Heart left ventricle (tissue), 16 donors: Measurements from ENCODE around the gene PARPBP. TPM values are rescaled to one million over a fixed set of nuclear protein-coding genes. Genes with fewer than 3 reads are reported as not detected.
"Not testable (repeated sequence)": the region's sequence is repeated elsewhere in the genome, so short reads cannot be mapped to it uniquely, and the experiment has no call there.

Experiments
- ATAC-seq, 4 donors: fragments of 200-7000 bp; cut with Tn5 transposase; one replicate each; pipeline ENCODE4 v1.9.1; 2020 to 2022; ENCODE audit warnings: moderate library complexity in 4 of 4, mild to moderate bottlenecking in 3 of 4, moderate number of reproducible peaks in 1 of 4
- DNase-seq, 5 donors: peaks; one replicate each; pipeline ENCODE4 v3.0.0-alpha.2; 2020
- H3K27ac ChIP-seq, 12 donors: fragments of 200-600 bp; sonication (generic) in 4 of 12; one replicate each; pipeline versions ENCODE4 v1.5.0 to v1.8.0; 2016 to 2022; ENCODE audit warnings: mild to moderate bottlenecking in 2 of 12
- H3K27me3 ChIP-seq, 9 donors: fragments of 200-600 bp; sonication (generic) in 2 of 9; one replicate each; pipeline versions ENCODE4 v1.5.1 to v1.8.0; 2016 to 2022; ENCODE audit warnings: mild to moderate bottlenecking in 3 of 9
- H3K36me3 ChIP-seq, 9 donors: fragments of 200-600 bp; sonication (generic) in 2 of 9; one replicate each; pipeline versions ENCODE4 v1.5.0 to v1.8.0; 2018 to 2022; ENCODE audit warnings: mild to moderate bottlenecking in 2 of 9
- H3K4me1 ChIP-seq, 12 donors: fragments of 200-600 bp; sonication (generic) in 4 of 12; one replicate each; pipeline versions ENCODE4 v1.5.0 to v1.8.0; 2016 to 2022; ENCODE audit warnings: mild to moderate bottlenecking in 3 of 12
- H3K4me3 ChIP-seq, 12 donors: fragments of 200-600 bp; sonication (generic) in 4 of 12; one replicate each; pipeline versions ENCODE4 v1.5.0 to v1.8.0; 2017 to 2022; ENCODE audit warnings: mild to moderate bottlenecking in 9 of 12, moderate library complexity in 4 of 12
- H3K9me3 ChIP-seq, 12 donors: fragments of 200-600 bp; sonication (generic) in 4 of 12; one replicate each; pipeline versions ENCODE4 v1.5.0 to v1.8.0; 2016 to 2022; ENCODE audit warnings: mild to moderate bottlenecking in 1 of 12
- POLR2A ChIP-seq, 2 donors: fragments of 450-650 bp; IDR thresholded peaks; one replicate each; pipeline ENCODE4 v1.6.1; 2017; ENCODE audit warnings: antibody characterized with exemption in 2 of 2, mild to moderate bottlenecking in 2 of 2, moderate library complexity in 2 of 2
- WGBS, 4 donors: extraction: QIAGEN DNeasy Blood & Tissue Kit in 2 of 4; methylation state at CpG; one replicate each; pipeline versions ENCODE4 v1.1.5 to v1.1.7; 2013 to 2018; 5-methylcytosine and 5-hydroxymethylcytosine counted together
- intact Hi-C, 10 donors: fragments of 100-400 bp; cut with DNase I; formaldehyde crosslinking; loops; one replicate each; pipeline versions ENCODE4 v1.11.1 to v1.14.2; 2022
- polyA plus RNA-seq, 2 donors: library from polyadenylated mRNA; stranded (reverse); fragments of 200-250 nt; gene quantifications; one replicate each; pipeline ENCODE4 v1.2.3, GENCODE V29; 2013
- total RNA-seq, 9 donors: library from RNA; depleted of rRNA in 2 of 9; stranded (reverse); fragments of >200 nt in 2 of 9; fragmentation: NEBNext Ultra II Directional in 3 of 9; extraction: Animal tissue kit (Norgen Biotek cat#: 25700) in 3 of 9; gene quantifications; one replicate each; pipeline versions ENCODE4 v1.1.0 to v1.2.4, GENCODE V29; 2016 to 2023
- TF ChIP-seq, protein P1 (sequence below), 12 donors: fragments of 200-600 bp; sonication (generic) in 4 of 12; IDR thresholded peaks; one replicate each; pipeline versions ENCODE4 v1.5.0 to v1.8.0; 2018 to 2022; ENCODE audit warnings: antibody characterized with exemption in 12 of 12, mild to moderate bottlenecking in 5 of 12
- donor health status: ischemic (EF 13 %, LVEDD 7.1; RV severe dilation, severe dysfunction).
- donor health status: healthy with polysubstance abuse.
- donor health status: DM: no; HTN: yes; CAD: no.
- donor health status: DM: no; HTN: no; CAD: no.
- donor health status: ischemic (EF 25% LVEDD 6.9; RV normal size, moderate dysfunction).
- donor health status: ischemic (EF 25% LVEDD 5.7; RV mildly dilated, moderate dysfunction).
- donor health status: healthy.
- donor health status: DM: yes; HTN: yes; CAD: no.
- donor health status: ischemic (EF 35%, LVEDD 5.7; RV mildly dilated, moderate dysfunction).
- donor health status: nonischemic (EF 11% LVEDD 7.7; RV severe dilation, severe dysfunction).
- donor health status: DM: yes; HTN: yes; CAD: no.
- donor health status: PGD.
- donor health status: ischemic (EF 29% LVEDD 5.4; RV normal size, mild dysfunction).
- donor health status: nonischemic (EF 23%, LVEDD 6.1; RV moderate dilation, normal function).

The PARPBP gene
- total and polyA plus RNA-seq, 11 donors, result 0.19 to 2.3 (median 0.49) TPM; not detected in 1

GRCh38 chr12:102118874-102119273 lies 1.1 kb upstream of the PARPBP start:
- ATAC-seq (no peak), DNase-seq (no peak)
- TF ChIP-seq POLR2A (IDR thresholded peaks at IDR 0.05), result no peak
- TF ChIP-seq, protein P1, sequence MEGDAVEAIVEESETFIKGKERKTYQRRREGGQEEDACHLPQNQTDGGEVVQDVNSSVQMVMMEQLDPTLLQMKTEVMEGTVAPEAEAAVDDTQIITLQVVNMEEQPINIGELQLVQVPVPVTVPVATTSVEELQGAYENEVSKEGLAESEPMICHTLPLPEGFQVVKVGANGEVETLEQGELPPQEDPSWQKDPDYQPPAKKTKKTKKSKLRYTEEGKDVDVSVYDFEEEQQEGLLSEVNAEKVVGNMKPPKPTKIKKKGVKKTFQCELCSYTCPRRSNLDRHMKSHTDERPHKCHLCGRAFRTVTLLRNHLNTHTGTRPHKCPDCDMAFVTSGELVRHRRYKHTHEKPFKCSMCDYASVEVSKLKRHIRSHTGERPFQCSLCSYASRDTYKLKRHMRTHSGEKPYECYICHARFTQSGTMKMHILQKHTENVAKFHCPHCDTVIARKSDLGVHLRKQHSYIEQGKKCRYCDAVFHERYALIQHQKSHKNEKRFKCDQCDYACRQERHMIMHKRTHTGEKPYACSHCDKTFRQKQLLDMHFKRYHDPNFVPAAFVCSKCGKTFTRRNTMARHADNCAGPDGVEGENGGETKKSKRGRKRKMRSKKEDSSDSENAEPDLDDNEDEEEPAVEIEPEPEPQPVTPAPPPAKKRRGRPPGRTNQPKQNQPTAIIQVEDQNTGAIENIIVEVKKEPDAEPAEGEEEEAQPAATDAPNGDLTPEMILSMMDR (IDR thresholded peaks at IDR 0.05), result no peak
- Histone ChIP-seq H3K4me3 (peak overlapping the region in 10 of 12 donors; percentile 64 to 90 (median 76)), H3K27ac (no peak overlapping the region), H3K9me3 (no peaks in the 10 kb centered on the region), H3K36me3 (peaks cover 0 to 44% (median 32%) of the 10 kb centered on the region in 9 donors), H3K4me1 (peaks cover 0 to 19% (median 14%) of the 10 kb centered on the region in 12 donors), H3K27me3 (no peaks in the 10 kb centered on the region)
- WGBS, 4 donors, result 76 to 81% (median 80%) methylated on average over 2 of the region's 2 CpGs
- intact Hi-C loops, result loop anchor here in 3 of 10 donors (2.0 to 5.0 kb wide), 2 partner anchors 56 to 57 kb away; partner anchors contain the start of gene WASHC3 (in 2 of the 3)

GRCh38 chr12:102120564-102120873 lies 536 bp downstream of the PARPBP start:
- intact Hi-C loops, result loop anchor here in 3 of 10 donors (2.0 to 10.0 kb wide), 3 partner anchors 56 to 58 kb away; partner anchors contain the start of gene WASHC3 (in 2 of the 3)
- Histone ChIP-seq H3K27ac (peak overlapping the region in 2 of 12 donors; percentile 87 to 88), H3K4me3 (peak overlapping the region; percentile 64 to 90 (median 76)), H3K36me3 (peaks cover 0 to 29% (median 26%) of the 10 kb centered on the region in 9 donors), H3K9me3 (no peaks in the 10 kb centered on the region), H3K4me1 (peaks cover 0 to 19% (median 14%) of the 10 kb centered on the region in 12 donors), H3K27me3 (no peaks in the 10 kb centered on the region)
- TF ChIP-seq, protein P1 (IDR thresholded peaks at IDR 0.05), result no peak
- no peak for TF ChIP-seq POLR2A (IDR thresholded peaks at IDR 0.05)
- no peak for DNase-seq
- 2 to 5% (median 4%) methylated on average over 4 of the region's 4 CpGs for WGBS, 4 donors
- no peak for ATAC-seq

- intact Hi-C loops, result loop anchor here in 3 of 10 donors (2.0 to 10.0 kb wide), 3 partner anchors 56 to 59 kb away; partner anchors contain the start of gene WASHC3 (in 2 of the 3)
- Histone ChIP-seq H3K9me3 (no peaks in the 10 kb centered on the region), H3K36me3 (peaks cover 0 to 25% (median 22%) of the 10 kb centered on the region in 9 donors), H3K4me3 (peak overlapping the region in 9 of 12 donors; percentile 69 to 90 (median 80)), H3K27me3 (no peaks in the 10 kb centered on the region), H3K4me1 (peaks cover 0 to 19% (median 14%) of the 10 kb centered on the region in 12 donors), H3K27ac (no peak overlapping the region)
- no peak for DNase-seq
- TF ChIP-seq, protein P1 (IDR thresholded peaks at IDR 0.05), result no peak
- no peak for TF ChIP-seq POLR2A (IDR thresholded peaks at IDR 0.05)
- WGBS, 4 donors, result 31 to 35% (median 32%) methylated on average over 4 of the region's 4 CpGs
- ATAC-seq, result no peak
Measured at GRCh38 chr12:102120886-102121285, 903 bp downstream of the PARPBP start.

GRCh38 chr12:102121328-102121727 lies 1.3 kb downstream of the PARPBP start:
- intact Hi-C loops, result loop anchor here in 3 of 10 donors (2.0 to 10.0 kb wide), 3 partner anchors 57 to 59 kb away; partner anchors contain the start of gene WASHC3 (in 2 of the 3)
- Histone ChIP-seq H3K4me1 (peaks cover 0 to 19% (median 14%) of the 10 kb centered on the region in 12 donors), H3K36me3 (peaks cover 0 to 21% (median 18%) of the 10 kb centered on the region in 9 donors)
- ATAC-seq, DNase-seq, H3K4me3 ChIP-seq, H3K27me3 ChIP-seq, H3K9me3 ChIP-seq, H3K27ac ChIP-seq: not testable (repeated sequence)
- 90 to 100% (median 94%) methylated on average over 2 of the region's 2 CpGs for WGBS, 4 donors

- H3K4me3 ChIP-seq, H3K27ac ChIP-seq, DNase-seq, H3K4me1 ChIP-seq, intact Hi-C loops, H3K9me3 ChIP-seq, ATAC-seq, H3K27me3 ChIP-seq, H3K36me3 ChIP-seq: not testable (repeated sequence)
- 86 to 96% (median 91%) methylated on average over 3 of the region's 3 CpGs for WGBS, 4 donors
Measured at GRCh38 chr12:102130720-102131119, 10.7 kb downstream of the PARPBP start.

- ATAC-seq, H3K27ac ChIP-seq, H3K9me3 ChIP-seq, H3K4me3 ChIP-seq, H3K36me3 ChIP-seq, H3K27me3 ChIP-seq, intact Hi-C loops, H3K4me1 ChIP-seq, DNase-seq: not testable (repeated sequence)
- 93 to 99% (median 97%) methylated on average over 2 of the region's 2 CpGs for WGBS, 4 donors
Measured at GRCh38 chr12:102131442-102131841, 11.5 kb downstream of the PARPBP start.

- WGBS, 4 donors, result 95 to 99% (median 97%) methylated on average over 8 of the region's 8 CpGs
- H3K9me3 ChIP-seq, DNase-seq, ATAC-seq, H3K36me3 ChIP-seq, H3K4me1 ChIP-seq, intact Hi-C loops, H3K27ac ChIP-seq, H3K4me3 ChIP-seq, H3K27me3 ChIP-seq: not testable (repeated sequence)
Measured at GRCh38 chr12:102137619-102138018, 17.6 kb downstream of the PARPBP start.

GRCh38 chr12:102142866-102143373 lies 22.9 kb downstream of the PARPBP start:
- WGBS, 4 donors, result 89 to 95% (median 91%) methylated on average over 8 to 11 of the region's 11 CpGs
- H3K4me1 ChIP-seq, intact Hi-C loops, H3K9me3 ChIP-seq, H3K27me3 ChIP-seq, H3K27ac ChIP-seq, H3K4me3 ChIP-seq, ATAC-seq, H3K36me3 ChIP-seq, DNase-seq: not testable (repeated sequence)
